MCF 10A (cell line): ENCODE measurements around the gene PTCH1. TPM values are rescaled to one million over a fixed set of nuclear protein-coding genes. Genes with fewer than 3 reads are reported as not detected.

Experiments
- BruUV-seq: library from RNA; stranded (reverse); fragments of 400-500 nt; replicated peaks from 2 replicates; lab custom pipeline; 2021; lab: Mats Ljungman, UMichigan
- CTCF ChIA-PET: fragments of 300-600 bp; sonication (Branson Sonifier 250); formaldehyde crosslinking; extraction: SDS; loops from one replicate; lab custom pipeline; 2021; ENCODE audit warnings: antibody characterized with exemption, inconsistent platforms; lab: Yijun Ruan, JAX
- POLR2A ChIA-PET: fragments of 300-600, 350-650 bp; sonication (Branson Sonifier 250); formaldehyde crosslinking; extraction: SDS; loops from one replicate; lab custom pipeline; 2020; ENCODE audit warnings: antibody characterized with exemption, inconsistent platforms; lab: Yijun Ruan, JAX
- DNase-seq: peaks from one replicate; pipeline ENCODE4 v3.0.0-alpha.2; 2018; ENCODE audit not compliant: unreplicated experiment
- H3K27ac Mint-ChIP-seq: one replicate; pipeline ENCODE4 v1.8.0; 2022; ENCODE audit warnings: mild to moderate bottlenecking, low read depth, mixed read lengths; ENCODE audit not compliant: unreplicated experiment
- H3K27me3 Mint-ChIP-seq: one replicate; pipeline ENCODE4 v1.8.0; 2022; ENCODE audit warnings: mixed read lengths; ENCODE audit not compliant: insufficient read depth, unreplicated experiment
- H3K36me3 Mint-ChIP-seq: one replicate; pipeline ENCODE4 v1.8.0; 2022; ENCODE audit warnings: mild to moderate bottlenecking, moderate library complexity, mixed read lengths; ENCODE audit not compliant: insufficient read depth, unreplicated experiment
- H3K4me1 Mint-ChIP-seq: one replicate; pipeline ENCODE4 v1.8.0; 2022; ENCODE audit warnings: mixed read lengths; ENCODE audit not compliant: insufficient read depth, unreplicated experiment
- H3K4me3 Mint-ChIP-seq: one replicate; pipeline ENCODE4 v1.8.0; 2022; ENCODE audit warnings: mild to moderate bottlenecking, moderate library complexity, mixed read lengths; ENCODE audit not compliant: unreplicated experiment
- H3K9me3 Mint-ChIP-seq: one replicate; pipeline ENCODE4 v1.8.0; 2022; ENCODE audit warnings: mixed read lengths; ENCODE audit not compliant: unreplicated experiment
- intact Hi-C: fragments of 100-400 bp; cut with micrococcal nuclease; formaldehyde crosslinking; loops from 2 replicates; pipeline ENCODE4 v1.14.1; 2022
- total RNA-seq: library from RNA; stranded (reverse); gene quantifications from 2 replicates; pipeline ENCODE4 v1.2.3, GENCODE V29; 2022
- TF ChIP-seq, protein P1 (sequence below): fragments of 200-600 bp; IDR thresholded peaks from one replicate; pipeline ENCODE4 v1.8.0; 2022; ENCODE audit warnings: antibody characterized with exemption, mild to moderate bottlenecking; ENCODE audit not compliant: unreplicated experiment

Gene PTCH1
- total RNA-seq, 1 experiment from 2014 or later: 3.6 TPM

DNA sequence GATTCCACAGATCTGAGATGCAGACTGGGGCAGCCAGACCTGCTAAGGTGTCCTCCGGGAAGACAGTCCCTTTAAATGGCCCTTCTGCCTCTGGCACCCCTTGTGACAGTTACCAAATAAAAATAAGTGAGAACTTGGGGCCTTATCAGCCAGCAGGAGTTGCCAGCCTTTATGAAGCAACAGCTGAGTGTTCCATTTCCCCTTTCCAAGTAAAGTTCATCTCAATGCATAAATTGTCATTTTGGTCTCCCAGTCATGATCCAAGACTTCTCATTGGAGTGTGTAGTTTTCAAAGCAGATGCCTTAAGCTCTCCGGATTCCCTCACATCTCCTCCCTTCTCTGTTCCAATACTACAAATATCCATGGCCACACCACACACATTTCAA lies 4.1 kb downstream of the PTCH1 start:
- DNase-seq: no peak
- H3K9me3 Mint-ChIP-seq: no peaks in the 10 kb centered on the region
- intact Hi-C loops: loop anchor here (10.0 kb wide), 1 partner anchor 318 kb away; no protein-coding TSS in a partner anchor
- no peaks in the 10 kb centered on the region for H3K27me3 Mint-ChIP-seq
- H3K4me1 Mint-ChIP-seq: peaks cover 7% of the 10 kb centered on the region
- peak overlapping the region; percentile 79 for H3K4me3 Mint-ChIP-seq
- ChIA-PET CTCF (interaction anchor here (0.6 to 1.1 kb wide), 2 partner anchors 247 to 404 kb away, joined by 3 read pairs; no protein-coding TSS in a partner anchor), POLR2A (interaction anchor here (1.6 to 2.9 kb wide), 3 partner anchors 17 to 362 kb away, joined by 3 to 38 read pairs (median 9); partner anchors contain the start of gene ERCC6L2)
- TF ChIP-seq, protein P1, sequence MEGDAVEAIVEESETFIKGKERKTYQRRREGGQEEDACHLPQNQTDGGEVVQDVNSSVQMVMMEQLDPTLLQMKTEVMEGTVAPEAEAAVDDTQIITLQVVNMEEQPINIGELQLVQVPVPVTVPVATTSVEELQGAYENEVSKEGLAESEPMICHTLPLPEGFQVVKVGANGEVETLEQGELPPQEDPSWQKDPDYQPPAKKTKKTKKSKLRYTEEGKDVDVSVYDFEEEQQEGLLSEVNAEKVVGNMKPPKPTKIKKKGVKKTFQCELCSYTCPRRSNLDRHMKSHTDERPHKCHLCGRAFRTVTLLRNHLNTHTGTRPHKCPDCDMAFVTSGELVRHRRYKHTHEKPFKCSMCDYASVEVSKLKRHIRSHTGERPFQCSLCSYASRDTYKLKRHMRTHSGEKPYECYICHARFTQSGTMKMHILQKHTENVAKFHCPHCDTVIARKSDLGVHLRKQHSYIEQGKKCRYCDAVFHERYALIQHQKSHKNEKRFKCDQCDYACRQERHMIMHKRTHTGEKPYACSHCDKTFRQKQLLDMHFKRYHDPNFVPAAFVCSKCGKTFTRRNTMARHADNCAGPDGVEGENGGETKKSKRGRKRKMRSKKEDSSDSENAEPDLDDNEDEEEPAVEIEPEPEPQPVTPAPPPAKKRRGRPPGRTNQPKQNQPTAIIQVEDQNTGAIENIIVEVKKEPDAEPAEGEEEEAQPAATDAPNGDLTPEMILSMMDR: no peak
- peaks cover 12% of the 10 kb centered on the region for H3K36me3 Mint-ChIP-seq
- no TSS peak for BruUV-seq
- no peak overlapping the region for H3K27ac Mint-ChIP-seq

DNA sequence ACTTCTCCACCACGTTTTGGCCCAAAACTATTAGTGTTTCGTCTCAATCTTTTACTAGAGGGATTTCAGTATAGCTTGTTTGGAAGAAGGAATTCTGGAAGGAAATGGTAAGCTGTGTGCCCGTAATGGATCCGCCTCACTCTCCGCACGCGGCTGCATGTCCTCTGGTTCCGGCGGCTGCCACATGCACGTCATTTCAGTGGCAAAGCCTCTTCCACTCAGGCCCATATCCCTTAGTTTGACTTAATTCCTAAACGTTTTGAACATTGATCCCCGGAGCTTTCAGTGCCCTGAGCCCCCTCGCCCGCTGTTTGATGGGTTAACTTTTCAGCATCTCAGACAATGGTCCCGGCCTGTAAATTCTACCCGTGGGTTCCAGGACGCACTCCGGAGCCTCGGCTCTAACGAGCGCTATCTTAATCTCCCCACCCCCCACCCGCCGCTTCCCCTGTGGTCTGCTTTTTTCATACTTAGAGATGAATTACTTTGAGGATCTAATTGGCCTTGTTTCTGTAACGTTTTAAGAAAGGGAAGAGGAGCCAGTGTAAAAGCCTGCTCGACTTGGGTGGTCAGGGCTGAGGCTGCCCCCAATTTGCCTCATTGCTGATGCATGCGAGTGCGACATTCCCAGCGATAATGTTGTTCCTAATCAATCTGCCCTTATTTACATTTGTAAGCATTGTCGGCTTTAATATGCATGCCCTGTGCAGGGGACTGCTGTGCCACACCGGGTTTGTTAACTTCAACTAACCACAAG lies 4.6 kb downstream of the PTCH1 start:
- Mint-ChIP-seq H3K9me3 (no peaks in the 10 kb centered on the region), H3K36me3 (peaks cover 12% of the 10 kb centered on the region), H3K4me3 (peak overlapping the region; percentile 79), H3K27me3 (no peaks in the 10 kb centered on the region), H3K27ac (peak overlapping the region; percentile 91), H3K4me1 (peaks cover 7% of the 10 kb centered on the region)
- ChIA-PET CTCF (interaction anchor here (0.6 to 1.1 kb wide), 5 partner anchors 109 to 706 kb away, joined by 3 to 7 read pairs (median 3); no protein-coding TSS in a partner anchor), POLR2A (interaction anchor here (0.6 to 2.9 kb wide), 11 partner anchors 9 to 363 kb away, joined by 3 to 38 read pairs (median 4); partner anchors contain the start of gene ERCC6L2)
- DNase-seq: peak; percentile 19
- TF ChIP-seq, protein P1: no peak
- intact Hi-C loops: loop anchor here (10.0 kb wide), 1 partner anchor 317 kb away; no protein-coding TSS in a partner anchor
- no TSS peak for BruUV-seq

DNA sequence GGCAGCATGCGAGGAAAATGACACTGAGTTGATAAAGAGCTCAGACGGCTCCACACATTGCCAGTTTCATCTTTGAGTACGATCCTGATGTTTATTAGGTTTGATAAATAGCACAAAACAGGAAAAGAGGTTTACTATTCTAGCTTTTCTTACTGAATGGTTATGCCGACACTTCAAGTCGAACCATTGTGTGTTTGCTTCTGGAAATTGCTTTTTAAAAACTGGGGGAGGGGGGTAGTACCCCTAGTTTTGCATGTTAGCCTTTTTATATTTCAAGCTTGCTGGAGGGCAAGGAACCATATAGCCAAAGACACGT lies 5.2 kb downstream of the PTCH1 start:
- Mint-ChIP-seq H3K36me3 (peaks cover 9% of the 10 kb centered on the region), H3K9me3 (no peaks in the 10 kb centered on the region), H3K4me3 (peak overlapping the region; percentile 79), H3K4me1 (peaks cover 7% of the 10 kb centered on the region), H3K27me3 (no peaks in the 10 kb centered on the region), H3K27ac (peak overlapping the region; percentile 91)
- BruUV-seq: TSS peak; percentile 57
- ChIA-PET POLR2A (interaction anchor here (0.6 to 2.9 kb wide), 12 partner anchors 9 to 568 kb away, joined by 3 to 38 read pairs (median 4); partner anchors contain the start of gene ERCC6L2), CTCF (interaction anchor here (0.6 to 1.1 kb wide), 4 partner anchors 110 to 706 kb away, joined by 3 to 7 read pairs (median 4); no protein-coding TSS in a partner anchor)
- TF ChIP-seq, protein P1: no peak
- intact Hi-C loops: loop anchor here (10.0 kb wide), 1 partner anchor 317 kb away; no protein-coding TSS in a partner anchor
- DNase-seq: no peak
